ENCODE results near the gene CLP1. TPM values are rescaled to one million over a fixed set of nuclear protein-coding genes. Genes with fewer than 3 reads are reported as not detected.
"Not testable (repeated sequence)": the region's sequence is repeated elsewhere in the genome, so short reads cannot be mapped to it uniquely, and the experiment has no call there.

The CLP1 gene
- total RNA-seq, 1 donor from 2014 or later = 17.1 TPM

DNA sequence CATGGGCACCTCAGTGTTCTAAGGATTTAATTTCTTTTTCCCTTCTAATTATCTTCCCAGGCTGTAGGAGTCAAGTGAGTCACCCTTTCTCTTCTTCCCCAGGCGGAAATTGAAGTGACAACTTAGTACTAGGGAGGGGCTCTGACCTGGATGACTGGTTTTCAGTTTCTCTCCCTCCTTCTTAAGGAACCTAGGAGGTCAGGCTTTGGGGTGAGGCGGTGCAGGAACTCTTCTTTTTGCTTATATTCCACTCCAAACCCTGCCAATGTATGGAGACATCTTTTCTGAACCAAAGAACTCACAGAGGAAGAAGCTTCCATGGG, 23.0 kb downstream of the CLP1 start:
- H3K4me3 Mint-ChIP-seq (ENCODE audit: unreplicated experiment) = no peak overlapping the region
- no peaks in the 10 kb centered on the region for H3K27me3 Mint-ChIP-seq (ENCODE audit: unreplicated experiment)
- TF ChIP-seq, protein P1, sequence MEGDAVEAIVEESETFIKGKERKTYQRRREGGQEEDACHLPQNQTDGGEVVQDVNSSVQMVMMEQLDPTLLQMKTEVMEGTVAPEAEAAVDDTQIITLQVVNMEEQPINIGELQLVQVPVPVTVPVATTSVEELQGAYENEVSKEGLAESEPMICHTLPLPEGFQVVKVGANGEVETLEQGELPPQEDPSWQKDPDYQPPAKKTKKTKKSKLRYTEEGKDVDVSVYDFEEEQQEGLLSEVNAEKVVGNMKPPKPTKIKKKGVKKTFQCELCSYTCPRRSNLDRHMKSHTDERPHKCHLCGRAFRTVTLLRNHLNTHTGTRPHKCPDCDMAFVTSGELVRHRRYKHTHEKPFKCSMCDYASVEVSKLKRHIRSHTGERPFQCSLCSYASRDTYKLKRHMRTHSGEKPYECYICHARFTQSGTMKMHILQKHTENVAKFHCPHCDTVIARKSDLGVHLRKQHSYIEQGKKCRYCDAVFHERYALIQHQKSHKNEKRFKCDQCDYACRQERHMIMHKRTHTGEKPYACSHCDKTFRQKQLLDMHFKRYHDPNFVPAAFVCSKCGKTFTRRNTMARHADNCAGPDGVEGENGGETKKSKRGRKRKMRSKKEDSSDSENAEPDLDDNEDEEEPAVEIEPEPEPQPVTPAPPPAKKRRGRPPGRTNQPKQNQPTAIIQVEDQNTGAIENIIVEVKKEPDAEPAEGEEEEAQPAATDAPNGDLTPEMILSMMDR (IDR thresholded peaks at IDR 0.05; ENCODE audit: partially characterized antibody, unreplicated experiment) = no peak
- H3K4me1 Mint-ChIP-seq (ENCODE audit: low read depth, unreplicated experiment) = no peaks in the 10 kb centered on the region
- H3K36me3 Mint-ChIP-seq (ENCODE audit: unreplicated experiment) = no peaks in the 10 kb centered on the region
- no peak for DNase-seq
- H3K9me3 Mint-ChIP-seq (ENCODE audit: unreplicated experiment) = no peaks in the 10 kb centered on the region
- H3K27ac Mint-ChIP-seq (ENCODE audit: unreplicated experiment) = no peak overlapping the region

DNA sequence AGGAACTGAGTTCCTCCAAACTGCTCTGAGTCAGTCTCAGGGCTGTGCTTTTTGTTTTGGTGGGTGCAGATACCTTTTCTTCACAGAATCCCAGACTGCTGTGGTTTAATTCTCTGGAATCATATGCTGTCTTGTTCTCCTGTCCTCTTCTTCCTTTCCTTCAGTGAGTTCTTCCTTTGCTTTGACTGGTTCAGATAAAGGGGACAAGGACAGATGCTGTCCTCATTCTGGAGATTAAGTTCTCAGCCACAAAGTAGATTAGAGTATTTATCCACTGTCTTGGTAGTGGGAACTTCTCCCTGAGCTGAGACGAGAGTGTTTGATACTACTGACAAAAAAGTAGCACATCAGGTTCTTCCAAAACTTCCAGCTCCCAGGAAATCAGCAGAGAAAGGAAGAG, 23.6 kb downstream of the CLP1 start:
- Mint-ChIP-seq H3K4me1 (ENCODE audit: low read depth, unreplicated experiment) (no peaks in the 10 kb centered on the region), H3K27me3 (ENCODE audit: unreplicated experiment) (no peaks in the 10 kb centered on the region), H3K4me3 (ENCODE audit: unreplicated experiment) (no peak overlapping the region), H3K27ac (ENCODE audit: unreplicated experiment) (no peak overlapping the region), H3K36me3 (ENCODE audit: unreplicated experiment) (no peaks in the 10 kb centered on the region), H3K9me3 (ENCODE audit: unreplicated experiment) (no peaks in the 10 kb centered on the region)
- TF ChIP-seq, protein P1 (IDR thresholded peaks at IDR 0.05; ENCODE audit: partially characterized antibody, unreplicated experiment) = no peak
- no peak for DNase-seq

DNA sequence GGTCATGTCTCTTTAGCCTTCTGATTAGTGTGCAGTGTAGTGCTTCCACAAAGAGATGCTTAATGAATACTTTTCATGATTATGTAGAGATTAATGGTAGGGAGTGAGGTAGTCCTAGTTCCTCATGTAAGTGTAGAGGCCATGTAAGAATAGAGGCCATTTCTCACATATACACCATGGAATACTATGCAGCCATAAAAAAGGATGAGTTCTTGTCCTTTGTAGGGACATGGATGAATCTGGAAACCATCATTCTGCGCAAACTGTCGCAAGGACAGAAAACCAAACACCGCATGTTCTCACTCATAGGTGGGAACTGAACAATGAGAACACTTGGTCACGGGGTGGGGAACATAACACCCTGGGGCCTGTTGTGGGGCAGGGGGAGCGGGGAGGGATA, 32.9 kb downstream of the CLP1 start:
- DNase-seq; H3K4me3 Mint-ChIP-seq (ENCODE audit: unreplicated experiment); H3K27me3 Mint-ChIP-seq (ENCODE audit: unreplicated experiment); H3K4me1 Mint-ChIP-seq (ENCODE audit: low read depth, unreplicated experiment); H3K9me3 Mint-ChIP-seq (ENCODE audit: unreplicated experiment); H3K27ac Mint-ChIP-seq (ENCODE audit: unreplicated experiment): not testable (repeated sequence)
- H3K36me3 Mint-ChIP-seq (ENCODE audit: unreplicated experiment) = peaks cover 14% of the 10 kb centered on the region

DNA sequence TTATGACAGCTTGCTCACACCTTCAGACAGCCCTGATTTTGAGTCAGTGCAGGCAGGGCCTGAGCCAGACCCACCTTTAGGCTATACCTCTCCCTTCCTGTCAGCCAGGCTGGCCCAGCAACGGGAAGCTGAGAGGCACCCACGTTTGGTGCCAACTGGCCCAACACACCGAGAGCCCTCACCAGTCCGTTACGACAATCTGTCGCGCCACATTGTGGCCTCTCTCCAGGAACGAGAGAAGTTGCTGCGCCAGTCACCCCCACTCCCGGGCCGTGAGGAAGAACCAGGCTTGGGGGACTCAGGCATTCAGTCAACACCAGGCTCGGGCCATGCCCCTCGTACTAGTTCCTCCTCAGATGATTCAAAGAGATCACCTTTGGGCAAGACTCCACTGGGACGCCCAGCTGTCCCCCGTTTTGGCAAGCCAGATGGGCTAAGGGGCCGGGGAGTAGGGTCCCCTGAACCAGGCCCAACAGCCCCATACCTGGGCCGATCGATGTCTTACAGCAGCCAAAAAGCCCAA, 41.3 kb downstream of the CLP1 start:
- TF ChIP-seq, protein P1 (IDR thresholded peaks at IDR 0.05; ENCODE audit: partially characterized antibody, unreplicated experiment) = no peak
- DNase-seq = no peak
- Mint-ChIP-seq H3K36me3 (ENCODE audit: unreplicated experiment) (no peaks in the 10 kb centered on the region), H3K27ac (ENCODE audit: unreplicated experiment) (peak overlapping the region; percentile 38), H3K4me3 (ENCODE audit: unreplicated experiment) (no peak overlapping the region), H3K4me1 (ENCODE audit: low read depth, unreplicated experiment) (no peaks in the 10 kb centered on the region), H3K9me3 (ENCODE audit: unreplicated experiment) (no peaks in the 10 kb centered on the region), H3K27me3 (ENCODE audit: unreplicated experiment) (no peaks in the 10 kb centered on the region)

DNA sequence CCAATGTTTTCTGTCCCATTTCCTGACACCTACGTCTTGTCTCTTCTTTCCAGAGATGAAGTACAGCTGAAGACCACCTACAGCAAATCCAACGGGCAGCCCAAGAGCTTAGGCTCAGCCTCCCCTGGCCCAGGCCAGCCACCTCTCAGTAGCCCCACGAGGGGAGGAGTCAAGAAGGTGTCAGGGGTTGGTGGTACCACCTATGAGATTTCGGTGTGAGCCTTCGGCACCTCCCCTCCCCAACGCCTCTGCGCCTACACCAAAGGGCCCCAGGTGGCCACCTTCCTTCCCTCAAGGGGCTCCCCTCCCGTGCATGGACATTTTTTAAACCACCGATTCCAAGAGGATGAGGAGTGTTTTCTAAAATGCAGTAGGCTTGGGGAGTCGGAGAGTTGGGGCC, 42.3 kb downstream of the CLP1 start:
- H3K4me1 Mint-ChIP-seq (ENCODE audit: low read depth, unreplicated experiment) = no peaks in the 10 kb centered on the region
- TF ChIP-seq, protein P1 (IDR thresholded peaks at IDR 0.05; ENCODE audit: partially characterized antibody, unreplicated experiment) = no peak
- H3K27me3 Mint-ChIP-seq (ENCODE audit: unreplicated experiment) = no peaks in the 10 kb centered on the region
- H3K4me3 Mint-ChIP-seq (ENCODE audit: unreplicated experiment) = no peak overlapping the region
- H3K9me3 Mint-ChIP-seq (ENCODE audit: unreplicated experiment) = no peaks in the 10 kb centered on the region
- DNase-seq = no peak
- no peaks in the 10 kb centered on the region for H3K36me3 Mint-ChIP-seq (ENCODE audit: unreplicated experiment)
- no peak overlapping the region for H3K27ac Mint-ChIP-seq (ENCODE audit: unreplicated experiment)

DNA sequence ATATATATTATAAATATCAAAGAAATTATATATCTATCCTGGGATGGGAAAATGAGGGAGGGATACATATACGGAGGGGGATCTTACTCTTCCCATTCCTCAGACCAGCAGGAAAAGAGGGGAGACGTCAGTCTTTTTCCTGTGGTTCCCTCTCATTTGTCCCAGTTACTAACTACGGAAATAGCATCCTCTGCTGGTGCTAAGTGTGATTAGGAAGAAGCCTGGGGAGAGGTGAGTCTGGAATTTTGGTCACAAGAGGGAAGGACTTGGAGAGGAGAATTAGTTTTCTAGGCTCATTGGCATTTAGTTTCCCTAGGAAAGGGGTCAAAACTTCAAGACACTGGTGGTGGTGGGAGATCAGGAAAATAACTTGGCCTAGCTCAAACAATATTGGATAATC, 42.9 kb downstream of the CLP1 start:
- H3K27me3 Mint-ChIP-seq (ENCODE audit: unreplicated experiment) = no peaks in the 10 kb centered on the region
- H3K36me3 Mint-ChIP-seq (ENCODE audit: unreplicated experiment) = no peaks in the 10 kb centered on the region
- no peak overlapping the region for H3K4me3 Mint-ChIP-seq (ENCODE audit: unreplicated experiment)
- H3K27ac Mint-ChIP-seq (ENCODE audit: unreplicated experiment) = no peak overlapping the region
- H3K4me1 Mint-ChIP-seq (ENCODE audit: low read depth, unreplicated experiment) = no peaks in the 10 kb centered on the region
- TF ChIP-seq, protein P1 (IDR thresholded peaks at IDR 0.05; ENCODE audit: partially characterized antibody, unreplicated experiment) = no peak
- H3K9me3 Mint-ChIP-seq (ENCODE audit: unreplicated experiment) = no peaks in the 10 kb centered on the region
- no peak for DNase-seq
